BLaER1 treated with 17β-estradiol and CSF1 and Interleukin-3, amounts not matched to agents 10 nM and 100 nM (cell line): ENCODE data around the gene PRKG1.

Source experiments
- H3K27ac ChIP-seq, 11 experiments: shearing (Covaris generic); formaldehyde crosslinking; 2 replicates each; pipeline ENCODE4 v1.8.1; 2022
- H3K27me3 ChIP-seq, 11 experiments: shearing (Covaris generic); formaldehyde crosslinking; 2 replicates each; pipeline ENCODE4 v1.8.1; 2022
- H3K36me3 ChIP-seq, 11 experiments: shearing (Covaris generic); formaldehyde crosslinking; 2 replicates each; pipeline ENCODE4 v1.8.1; 2022
- H3K4me1 ChIP-seq, 10 experiments: shearing (Covaris generic); formaldehyde crosslinking; 2 replicates each; pipeline ENCODE4 v1.8.1; 2022
- H3K4me2 ChIP-seq, 11 experiments: shearing (Covaris generic); formaldehyde crosslinking; 2 replicates each; pipeline ENCODE4 v1.8.1; 2022
- H3K4me3 ChIP-seq, 10 experiments: shearing (Covaris generic); formaldehyde crosslinking; 2 replicates each; pipeline ENCODE4 v1.8.1; 2022
- H3K9ac ChIP-seq, 11 experiments: shearing (Covaris generic); formaldehyde crosslinking; 2 replicates each; pipeline ENCODE4 v1.8.1; 2022
- H3K9me3 ChIP-seq, 11 experiments: shearing (Covaris generic); formaldehyde crosslinking; replicated peaks in 1 of 11; 2 replicates each; pipeline ENCODE4 v1.8.1; 2022
- H4K20me1 ChIP-seq, 11 experiments: shearing (Covaris generic); formaldehyde crosslinking; 2 replicates each; pipeline ENCODE4 v1.8.1; 2022
- Cebpa-rat ChIP-seq, 11 experiments: shearing (Covaris generic); IDR thresholded peaks; 2 replicates each; pipeline ENCODE4 v1.8.1; 2022

The PRKG1 gene

DNA sequence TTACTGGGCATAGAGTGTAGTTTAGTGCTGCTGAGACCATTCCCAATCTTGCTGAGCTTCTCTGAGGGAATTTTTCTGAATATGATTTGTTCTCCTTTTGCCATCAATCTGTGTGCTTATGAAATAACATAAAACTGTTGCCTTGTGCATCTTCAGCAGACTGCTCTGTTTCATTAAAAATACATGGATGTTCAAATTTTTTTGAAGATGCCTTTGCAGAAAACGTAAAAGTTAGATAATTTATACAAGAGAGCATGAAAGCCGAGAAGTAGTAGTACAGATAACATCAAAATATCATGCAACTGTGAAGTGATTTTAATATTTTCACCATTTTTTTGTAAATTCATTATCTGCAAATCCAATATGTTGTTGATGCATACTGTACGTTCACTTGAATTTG lies 799.8 kb downstream of the PRKG1 start:
- Histone ChIP-seq H3K4me3 (no peak overlapping the region), H3K9ac (no peak overlapping the region), H3K9me3 (no peaks in the 10 kb centered on the region), H3K27ac (no peak overlapping the region), H3K4me2 (no peak overlapping the region), H3K4me1 (peaks cover 0 to 10% (median 7%) of the 10 kb centered on the region in 10 experiments; a peak in 12 of 20 replicates), H3K36me3 (no peaks in the 10 kb centered on the region), H3K27me3 (no peaks in the 10 kb centered on the region), H4K20me1 (no peaks in the 10 kb centered on the region)
- TF ChIP-seq Cebpa-rat (IDR thresholded peaks at IDR 0.05): no peak

- no peak for TF ChIP-seq Cebpa-rat (IDR thresholded peaks at IDR 0.05)
- Histone ChIP-seq H3K4me2 (no peak overlapping the region), H3K27ac (no peak overlapping the region; a peak in 1 of 22 replicates), H3K9me3 (peaks cover 0 to 5% (median 1%) of the 10 kb centered on the region in 11 experiments; a peak in 9 of 22 replicates), H3K36me3 (no peaks in the 10 kb centered on the region), H3K4me3 (no peak overlapping the region), H3K27me3 (no peaks in the 10 kb centered on the region), H3K9ac (no peak overlapping the region), H4K20me1 (no peaks in the 10 kb centered on the region), H3K4me1 (peaks cover 0 to 21% (median 13%) of the 10 kb centered on the region in 10 experiments; a peak in 16 of 20 replicates)
These were observed 801.3 kb downstream of the PRKG1 start for GRCh38 chr10:51875610-51876009.

GRCh38 chr10:51876503-51876902 lies 802.2 kb downstream of the PRKG1 start:
- Histone ChIP-seq H3K4me3 (no peak overlapping the region), H3K36me3 (no peaks in the 10 kb centered on the region), H3K4me2 (no peak overlapping the region), H3K9me3 (peaks cover 7 to 13% (median 10%) of the 10 kb centered on the region in 11 experiments; a peak in 17 of 22 replicates), H3K27me3 (no peaks in the 10 kb centered on the region), H4K20me1 (no peaks in the 10 kb centered on the region), H3K27ac (no peak overlapping the region), H3K9ac (no peak overlapping the region), H3K4me1 (peaks cover 0 to 21% (median 13%) of the 10 kb centered on the region in 10 experiments; a peak in 16 of 20 replicates)
- TF ChIP-seq Cebpa-rat (IDR thresholded peaks at IDR 0.05): no peak

DNA sequence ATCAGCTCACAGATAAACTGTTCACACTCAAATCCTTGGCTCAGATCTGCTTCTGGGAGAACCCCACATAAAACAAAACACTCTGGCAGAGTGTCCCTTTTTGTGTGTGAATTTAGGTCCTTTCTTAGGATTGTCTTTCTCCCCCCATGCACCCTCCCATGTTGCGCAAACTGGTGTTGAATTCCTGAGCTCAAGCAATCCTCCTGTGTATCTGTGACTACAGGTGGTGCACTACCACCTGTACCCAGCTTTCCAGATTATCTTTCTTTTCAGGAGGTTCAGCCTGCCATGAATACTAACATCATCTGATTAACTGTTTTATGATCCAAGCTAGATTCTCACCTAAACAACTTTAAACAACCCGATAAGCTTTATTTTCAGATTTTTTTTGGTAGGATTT lies 802.7 kb downstream of the PRKG1 start:
- no peak for TF ChIP-seq Cebpa-rat (IDR thresholded peaks at IDR 0.05)
- Histone ChIP-seq H3K9me3 (peaks cover 7 to 15% (median 12%) of the 10 kb centered on the region in 11 experiments; a peak in 17 of 22 replicates), H3K4me1 (peaks cover 0 to 21% (median 13%) of the 10 kb centered on the region in 10 experiments; a peak in 16 of 20 replicates), H4K20me1 (no peaks in the 10 kb centered on the region), H3K27me3 (no peaks in the 10 kb centered on the region), H3K4me2 (no peak overlapping the region), H3K9ac (no peak overlapping the region), H3K4me3 (no peak overlapping the region), H3K36me3 (no peaks in the 10 kb centered on the region), H3K27ac (no peak overlapping the region)

- no peak overlapping the region for H3K4me3 ChIP-seq
- no peak overlapping the region for H3K27ac ChIP-seq
- no peak overlapping the region for H3K9ac ChIP-seq
- H3K27me3 ChIP-seq: no peaks in the 10 kb centered on the region
- peaks cover 0 to 21% (median 13%) of the 10 kb centered on the region in 10 experiments; a peak in 16 of 20 replicates for H3K4me1 ChIP-seq
- H3K9me3 ChIP-seq: peaks cover 7 to 16% (median 12%) of the 10 kb centered on the region in 11 experiments; a peak in 17 of 22 replicates
- no peaks in the 10 kb centered on the region for H4K20me1 ChIP-seq
- H3K36me3 ChIP-seq: no peaks in the 10 kb centered on the region
- TF ChIP-seq Cebpa-rat (IDR thresholded peaks at IDR 0.05): no peak
- H3K4me2 ChIP-seq: no peak overlapping the region
These were observed 803.3 kb downstream of the PRKG1 start for GRCh38 chr10:51877636-51878035.

DNA sequence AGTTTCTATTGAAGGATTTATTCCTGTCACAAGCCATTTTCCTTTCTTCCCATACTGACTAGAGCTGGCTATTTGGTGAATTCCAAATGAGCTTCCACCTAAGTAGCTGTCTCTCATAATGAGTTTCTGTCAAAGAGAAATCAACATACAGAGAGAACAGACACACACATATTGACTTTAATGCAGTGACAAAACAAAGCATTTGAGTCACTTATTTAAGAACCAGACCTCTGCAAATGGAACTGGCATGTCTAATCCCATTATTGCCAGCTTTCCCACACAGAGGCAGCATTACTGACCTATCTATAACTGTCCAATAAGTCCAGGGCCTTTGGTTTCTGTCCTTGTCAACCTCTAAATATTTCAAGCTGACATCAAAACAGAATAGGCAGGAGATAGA lies 804.4 kb downstream of the PRKG1 start:
- Histone ChIP-seq H3K4me2 (peak overlapping the region in 10 of 11 experiments; percentile 2 to 69 (median 40); a peak in 12 of 22 replicates), H4K20me1 (no peaks in the 10 kb centered on the region), H3K27me3 (no peaks in the 10 kb centered on the region), H3K9me3 (peaks cover 7 to 16% (median 12%) of the 10 kb centered on the region in 11 experiments; a peak in 17 of 22 replicates), H3K36me3 (no peaks in the 10 kb centered on the region), H3K27ac (peak overlapping the region; percentile 19 to 74 (median 49); a peak in 18 of 22 replicates), H3K4me3 (no peak overlapping the region; a peak in 1 of 20 replicates), H3K9ac (peak overlapping the region in 1 of 11 experiments; percentile 32; a peak in 3 of 22 replicates), H3K4me1 (peaks cover 0 to 21% (median 13%) of the 10 kb centered on the region in 10 experiments; a peak in 16 of 20 replicates)
- no peak for TF ChIP-seq Cebpa-rat (IDR thresholded peaks at IDR 0.05)

- H3K27ac ChIP-seq: peak overlapping the region; percentile 31 to 74 (median 53); a peak in 20 of 22 replicates
- peaks cover 0 to 21% (median 13%) of the 10 kb centered on the region in 10 experiments; a peak in 16 of 20 replicates for H3K4me1 ChIP-seq
- no peaks in the 10 kb centered on the region for H3K36me3 ChIP-seq
- no peaks in the 10 kb centered on the region for H4K20me1 ChIP-seq
- no peak for TF ChIP-seq Cebpa-rat (IDR thresholded peaks at IDR 0.05)
- H3K4me2 ChIP-seq: peak overlapping the region in 9 of 11 experiments; percentile 7 to 69 (median 47); a peak in 15 of 22 replicates
- H3K9ac ChIP-seq: peak overlapping the region in 2 of 11 experiments; percentile 30 to 32; a peak in 2 of 22 replicates
- no peaks in the 10 kb centered on the region for H3K27me3 ChIP-seq
- peaks cover 7 to 16% (median 12%) of the 10 kb centered on the region in 11 experiments; a peak in 17 of 22 replicates for H3K9me3 ChIP-seq
- H3K4me3 ChIP-seq: no peak overlapping the region; a peak in 1 of 20 replicates
These were observed 805.0 kb downstream of the PRKG1 start for GRCh38 chr10:51879238-51879637.

GRCh38 chr10:51881213-51881612 lies 806.9 kb downstream of the PRKG1 start:
- Histone ChIP-seq H3K27me3 (no peaks in the 10 kb centered on the region), H3K4me2 (no peak overlapping the region)

GRCh38 chr10:51886438-51887068 lies 812.3 kb downstream of the PRKG1 start:
- no peaks in the 10 kb centered on the region for H4K20me1 ChIP-seq
- H3K27ac ChIP-seq: no peak overlapping the region
- H3K9ac ChIP-seq: no peak overlapping the region
- H3K9me3 ChIP-seq: peaks cover 0 to 5% (median 0%) of the 10 kb centered on the region in 11 experiments; a peak in 8 of 22 replicates
- H3K27me3 ChIP-seq: no peaks in the 10 kb centered on the region
- H3K4me3 ChIP-seq: no peak overlapping the region
- H3K36me3 ChIP-seq: no peaks in the 10 kb centered on the region
- TF ChIP-seq Cebpa-rat (IDR thresholded peaks at IDR 0.05): no peak
- H3K4me1 ChIP-seq: no peaks in the 10 kb centered on the region
- H3K4me2 ChIP-seq: no peak overlapping the region

More at GRCh38 chr10:51881213-51881612, 806.9 kb downstream of the PRKG1 start:
- Histone ChIP-seq H3K4me3 (no peak overlapping the region), H3K27ac (no peak overlapping the region), H3K9me3 (peaks cover 7 to 16% (median 12%) of the 10 kb centered on the region in 11 experiments; a peak in 17 of 22 replicates), H3K9ac (no peak overlapping the region), H3K4me1 (peaks cover 0 to 21% (median 13%) of the 10 kb centered on the region in 10 experiments; a peak in 16 of 20 replicates), H4K20me1 (no peaks in the 10 kb centered on the region), H3K36me3 (no peaks in the 10 kb centered on the region)
- TF ChIP-seq Cebpa-rat (IDR thresholded peaks at IDR 0.05): no peak
